NCI-H128 (cell line): ENCODE data around the gene STEEP1.

Experiments
- DNase-seq: peaks from one replicate; lab custom pipeline; 2025; ENCODE audit not compliant: unreplicated experiment; lab: John Stamatoyannopoulos, UW

STEEP1 gene

DNA sequence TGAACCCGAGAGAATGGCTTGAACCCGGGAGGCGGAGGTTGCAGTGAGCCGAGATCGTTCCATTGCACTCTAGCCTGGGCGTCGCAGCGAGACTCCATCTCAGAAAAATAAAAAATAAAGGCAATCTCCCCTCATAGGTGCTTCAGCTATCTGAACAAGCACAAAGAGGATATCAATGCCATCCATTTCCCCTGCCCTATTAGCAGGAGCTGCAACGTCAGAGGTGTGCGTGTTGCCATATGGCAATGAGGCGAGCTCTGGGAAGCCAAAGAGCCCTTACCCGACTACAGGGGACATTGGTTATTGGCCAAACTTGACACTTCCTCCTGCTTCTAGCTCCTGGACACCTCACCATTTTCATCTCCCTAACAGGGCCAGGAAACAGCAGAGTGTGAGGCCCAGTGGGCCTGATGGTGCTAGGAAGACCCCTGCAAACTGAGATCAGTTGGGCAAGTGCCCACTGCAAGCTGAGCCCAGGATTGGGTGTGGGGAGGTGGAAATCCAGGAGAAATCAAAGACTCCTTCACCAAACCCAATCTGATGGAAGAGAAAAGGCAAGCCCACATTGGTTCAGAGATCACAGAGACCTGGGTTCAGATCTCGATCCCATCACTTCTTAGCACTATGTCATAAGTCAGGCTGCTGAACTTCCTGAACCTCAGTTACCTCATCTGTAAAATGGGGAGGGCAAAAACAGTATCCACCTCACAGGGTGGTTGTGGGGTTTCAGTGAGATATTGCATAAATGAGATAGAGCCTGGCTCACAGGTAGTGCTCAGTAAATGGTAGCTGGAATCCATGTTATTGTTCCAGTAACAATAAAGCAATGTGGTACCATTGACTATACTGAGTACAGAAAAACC lies 75.8 kb downstream of the STEEP1 start:
- no peak for DNase-seq

DNA sequence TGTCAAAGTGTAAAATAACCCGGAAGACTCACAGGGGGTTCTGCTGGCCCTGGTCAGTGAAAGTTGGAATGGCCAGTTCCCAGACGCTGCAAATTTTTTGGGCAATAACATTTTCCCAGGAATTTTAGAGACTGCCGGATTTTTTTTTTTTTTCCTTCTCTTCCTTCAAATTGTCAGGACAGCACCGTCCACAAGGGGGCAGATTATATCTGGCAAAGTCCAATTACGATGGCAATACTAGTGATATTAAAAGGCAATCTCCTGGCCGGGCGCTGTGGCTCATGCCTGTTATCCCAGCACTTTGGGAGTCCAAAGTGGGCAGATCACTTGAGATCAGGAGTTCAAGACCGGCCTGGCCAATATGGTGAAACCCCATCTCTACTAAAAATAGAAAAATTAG lies 76.5 kb downstream of the STEEP1 start:
- DNase-seq = no peak
